HFF-Myc (cell line): ENCODE data around the gene LARP1B.
"Not testable (repeated sequence)": the region's sequence is repeated elsewhere in the genome, so short reads cannot be mapped to it uniquely, and the experiment has no call there.

Experiments
- DNase-seq: peaks from one replicate; pipeline ENCODE4 v3.0.0-alpha.2; 2011; ENCODE audit warnings: low read depth; ENCODE audit errors: extremely low read depth
- H3K4me3 ChIP-seq: replicated peaks from 2 replicates; pipeline ENCODE4 v1.5.1; 2011; ENCODE audit warnings: low read depth, mild to moderate bottlenecking, control low read depth, low read length
- TF ChIP-seq, protein P1 (sequence below): IDR thresholded peaks from 2 replicates; pipeline ENCODE4 v1.5.1; 2012; ENCODE audit warnings: mild to moderate bottlenecking, low read depth, low read length, control low read depth; ENCODE audit errors: missing control alignments

Gene LARP1B

DNA sequence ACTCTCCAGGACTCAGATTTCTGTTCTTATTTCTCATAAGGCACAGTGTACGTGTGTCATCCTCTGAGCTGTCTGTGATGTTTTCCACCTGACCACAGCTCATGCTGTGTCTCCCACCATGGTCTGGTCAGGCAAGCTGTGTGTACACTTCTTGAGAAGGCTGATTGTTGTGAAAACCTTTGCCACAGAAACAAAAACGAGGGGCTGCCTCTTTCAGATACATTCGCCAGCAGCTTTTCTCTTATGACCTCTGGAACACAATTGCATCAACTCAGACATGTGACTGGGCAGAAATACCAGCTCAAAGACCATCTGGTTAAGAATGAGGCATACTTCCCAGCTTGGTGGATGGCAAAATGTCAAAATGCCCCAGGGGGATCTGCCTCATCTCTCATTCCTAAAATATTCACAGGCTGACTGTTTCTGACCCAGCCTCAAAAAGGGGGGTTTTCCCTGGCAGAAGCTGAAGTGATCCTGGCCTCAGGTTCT lies 180.4 kb downstream of the LARP1B start:
- peak; percentile 92 for DNase-seq
- H3K4me3 ChIP-seq = no peak overlapping the region
- TF ChIP-seq, protein P1, sequence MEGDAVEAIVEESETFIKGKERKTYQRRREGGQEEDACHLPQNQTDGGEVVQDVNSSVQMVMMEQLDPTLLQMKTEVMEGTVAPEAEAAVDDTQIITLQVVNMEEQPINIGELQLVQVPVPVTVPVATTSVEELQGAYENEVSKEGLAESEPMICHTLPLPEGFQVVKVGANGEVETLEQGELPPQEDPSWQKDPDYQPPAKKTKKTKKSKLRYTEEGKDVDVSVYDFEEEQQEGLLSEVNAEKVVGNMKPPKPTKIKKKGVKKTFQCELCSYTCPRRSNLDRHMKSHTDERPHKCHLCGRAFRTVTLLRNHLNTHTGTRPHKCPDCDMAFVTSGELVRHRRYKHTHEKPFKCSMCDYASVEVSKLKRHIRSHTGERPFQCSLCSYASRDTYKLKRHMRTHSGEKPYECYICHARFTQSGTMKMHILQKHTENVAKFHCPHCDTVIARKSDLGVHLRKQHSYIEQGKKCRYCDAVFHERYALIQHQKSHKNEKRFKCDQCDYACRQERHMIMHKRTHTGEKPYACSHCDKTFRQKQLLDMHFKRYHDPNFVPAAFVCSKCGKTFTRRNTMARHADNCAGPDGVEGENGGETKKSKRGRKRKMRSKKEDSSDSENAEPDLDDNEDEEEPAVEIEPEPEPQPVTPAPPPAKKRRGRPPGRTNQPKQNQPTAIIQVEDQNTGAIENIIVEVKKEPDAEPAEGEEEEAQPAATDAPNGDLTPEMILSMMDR = no peak

DNA sequence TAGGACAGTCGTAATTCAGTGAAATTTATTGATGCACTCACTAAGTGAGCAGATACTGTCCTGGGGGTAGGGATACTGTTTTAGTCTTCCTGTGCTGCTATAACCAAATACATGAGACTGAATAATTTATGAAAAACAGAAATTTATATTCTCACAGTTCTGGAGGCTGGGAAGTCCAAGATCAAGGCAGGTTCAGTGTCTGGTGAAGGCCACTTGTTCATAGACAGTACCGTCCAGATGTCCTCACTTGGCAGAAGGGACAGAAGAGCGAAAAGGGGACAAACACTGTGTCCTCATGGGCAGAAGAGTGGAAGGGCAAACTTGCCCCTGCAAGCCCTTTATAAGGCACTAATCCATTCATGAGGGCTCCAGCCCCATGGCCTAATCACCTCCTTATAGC lies 180.9 kb downstream of the LARP1B start:
- TF ChIP-seq, protein P1 = no peak
- no peak for DNase-seq
- no peak overlapping the region for H3K4me3 ChIP-seq

- no peak for DNase-seq
- H3K4me3 ChIP-seq = no peak overlapping the region
- TF ChIP-seq, protein P1 = no peak
Measured at GRCh38 chr4:128242601-128243000, 181.5 kb downstream of the LARP1B start.

- no peak overlapping the region for H3K4me3 ChIP-seq
- DNase-seq = no peak
- TF ChIP-seq, protein P1 = no peak
Measured at GRCh38 chr4:128244379-128244778, 183.3 kb downstream of the LARP1B start.

- not testable (repeated sequence) for DNase-seq, H3K4me3 ChIP-seq
Measured at GRCh38 chr4:128245391-128245790, 184.3 kb downstream of the LARP1B start.

DNA sequence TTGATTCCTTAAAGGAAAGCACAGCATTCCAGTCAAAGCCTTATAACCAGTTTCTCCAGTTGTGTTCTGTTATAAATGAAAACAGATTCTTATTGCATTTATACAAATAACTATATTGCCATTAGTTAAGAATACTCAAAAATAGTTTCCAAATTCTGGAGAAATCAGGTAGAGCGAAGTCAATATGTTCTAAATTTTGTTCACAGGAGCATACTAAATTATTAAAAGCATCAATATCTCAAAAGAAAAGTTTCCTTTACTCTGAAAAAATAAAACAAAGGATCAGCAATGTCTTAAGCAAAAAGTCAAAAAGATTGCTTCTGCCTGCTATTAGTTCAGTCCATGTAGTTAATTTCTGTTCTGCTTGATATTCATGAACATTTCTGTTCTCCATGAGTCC lies 186.8 kb downstream of the LARP1B start:
- DNase-seq = no peak
- H3K4me3 ChIP-seq = no peak overlapping the region
- TF ChIP-seq, protein P1 = no peak

DNA sequence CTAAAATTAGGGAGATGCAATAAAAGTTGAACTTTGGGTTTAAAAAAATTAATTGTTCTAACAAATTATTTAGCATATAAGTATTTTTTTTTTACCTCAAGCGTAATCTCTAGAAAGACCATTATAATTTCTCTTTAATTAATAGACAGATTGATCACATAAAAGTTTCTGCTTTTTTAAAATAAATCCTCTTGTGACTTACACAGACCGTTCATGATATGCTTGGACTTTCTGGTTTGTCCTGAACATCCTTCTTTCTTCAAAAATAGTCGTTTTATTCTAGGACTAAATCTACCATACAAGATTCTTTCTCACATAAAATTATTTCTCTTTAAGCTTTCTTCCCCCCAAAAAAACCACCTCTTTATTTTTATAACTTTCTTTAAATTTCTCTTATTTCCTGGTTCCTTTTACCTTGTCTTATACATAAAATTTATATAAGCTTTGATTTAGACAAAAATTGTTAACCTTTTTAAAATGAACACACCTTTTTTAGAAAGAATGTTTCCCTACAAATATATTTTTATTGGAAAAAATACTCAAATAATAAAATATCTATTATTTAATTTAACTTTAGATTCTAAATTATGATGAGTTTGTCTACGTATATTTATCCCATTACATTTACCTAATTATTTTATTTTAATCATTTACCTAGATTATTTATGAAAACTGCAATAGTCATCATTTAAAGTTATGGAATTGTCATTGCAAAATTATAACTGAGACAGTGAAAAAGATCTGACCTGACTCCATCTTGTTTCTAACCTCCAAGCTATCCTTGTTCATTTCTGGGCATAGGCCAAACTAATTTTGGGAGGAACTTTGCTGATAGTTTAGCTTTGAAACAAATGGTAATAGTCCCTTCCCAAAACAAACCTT lies 188.9 kb downstream of the LARP1B start:
- TF ChIP-seq, protein P1 = no peak
- H3K4me3 ChIP-seq = no peak overlapping the region
- no peak for DNase-seq
